ENCODE data around the gene CELSR2.

DNA sequence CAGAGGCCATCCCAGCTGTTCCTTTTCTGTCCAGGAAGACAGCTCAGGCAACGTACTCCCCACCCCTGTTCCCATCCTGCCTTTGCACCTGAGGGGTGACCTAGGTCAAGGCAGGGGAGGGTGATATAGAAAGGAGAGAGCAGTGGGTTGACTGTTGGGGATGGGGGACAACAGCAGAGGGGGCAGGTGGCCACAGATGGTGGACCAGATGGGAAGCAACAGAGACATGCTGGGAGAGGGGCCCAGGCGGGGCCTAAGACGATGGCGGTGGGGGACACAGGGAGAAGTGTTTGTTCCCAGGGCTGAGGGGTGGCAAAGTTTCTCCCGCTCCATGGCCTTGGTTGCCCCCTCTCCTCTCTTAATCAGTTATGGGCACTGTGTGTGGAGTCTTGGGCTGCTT, 6.3 kb downstream of the CELSR2 start:
- TF ChIP-seq EP300 (IDR thresholded peaks at IDR 0.05) (no peak), POLR2A (IDR thresholded peaks at IDR 0.05; ENCODE audit: low read depth) (no peak)

Data from esophagus muscularis mucosa (tissue), 2 donors.